Keratinocyte (primary cell): ENCODE measurements around the gene FBXL12. TPM values are rescaled to one million over a fixed set of nuclear protein-coding genes. Genes with fewer than 3 reads are reported as not detected.

Experiments
- DNase-seq: peaks from one replicate; pipeline ENCODE4 v3.0.0-alpha.2; 2011; ENCODE audit warnings: low read depth, missing footprints, low spot score
- FAIRE-seq: peaks from 2 replicates; lab custom pipeline; 2011; peaks lifted over from hg19 to GRCh38; lab: Jason Lieb, UNC
- H2AFZ ChIP-seq: 2 replicates; pipeline ENCODE4 v1.6.0; 2012; ENCODE audit warnings: low read length, control low read depth, inconsistent platforms; ENCODE audit not compliant: control insufficient read depth
- H3K27ac ChIP-seq: 2 replicates; pipeline ENCODE4 v1.5.1; 2011; ENCODE audit warnings: low read length; ENCODE audit not compliant: control insufficient read depth, insufficient read depth
- H3K27me3 ChIP-seq: 3 replicates; pipeline ENCODE4 v1.6.0; 2011; ENCODE audit warnings: low read length; ENCODE audit not compliant: control insufficient read depth, insufficient read depth; ENCODE audit errors: extremely low read depth
- H3K36me3 ChIP-seq, 2 experiments: 2 replicates in 1 of 2; 3 replicates in 1 of 2; pipeline ENCODE4 v1.5.1; 2011; ENCODE audit warnings: low read length in 2 of 2, mild to moderate bottlenecking in 1 of 2; ENCODE audit not compliant: control insufficient read depth in 2 of 2, insufficient read depth in 2 of 2; ENCODE audit errors: extremely low read depth in 1 of 2
- H3K4me1 ChIP-seq: 3 replicates; pipeline ENCODE4 v1.5.1; 2011; ENCODE audit warnings: low read length; ENCODE audit not compliant: control insufficient read depth, insufficient read depth; ENCODE audit errors: extremely low read depth
- H3K4me2 ChIP-seq: 3 replicates; pipeline ENCODE4 v1.6.0; 2011; ENCODE audit warnings: low read depth, low read length; ENCODE audit not compliant: control insufficient read depth, insufficient read depth; ENCODE audit errors: extremely low read depth
- H3K4me3 ChIP-seq, 3 experiments: fragments of 200-600 bp in 1 of 3; sonication (generic) in 1 of 3; 2 replicates in 2 of 3; 3 replicates in 1 of 3; pipeline ENCODE4 v1.5.1; 2011 to 2016; ENCODE audit warnings: low read length in 3 of 3, mild to moderate bottlenecking in 3 of 3, control low read depth in 2 of 3, inconsistent platforms in 1 of 3, low read depth in 1 of 3, mixed read lengths in 1 of 3, mixed run types in 1 of 3, moderate library complexity in 1 of 3; ENCODE audit not compliant: control insufficient read depth in 2 of 3, insufficient read depth in 2 of 3; ENCODE audit errors: extremely low read depth in 1 of 3
- H3K79me2 ChIP-seq: 2 replicates; pipeline ENCODE4 v1.6.0; 2012; ENCODE audit warnings: low read length; ENCODE audit not compliant: control insufficient read depth, insufficient read depth
- H3K9ac ChIP-seq: 3 replicates; pipeline ENCODE4 v1.6.0; 2011; ENCODE audit warnings: low read length; ENCODE audit not compliant: control insufficient read depth, insufficient read depth; ENCODE audit errors: extremely low read depth
- H3K9me1 ChIP-seq: 3 replicates; pipeline ENCODE4 v1.6.0; 2011; ENCODE audit warnings: low read length; ENCODE audit not compliant: control insufficient read depth, insufficient read depth; ENCODE audit errors: extremely low read depth
- H3K9me3 ChIP-seq: 2 replicates; pipeline ENCODE4 v1.5.1; 2012; ENCODE audit warnings: low read depth, low read length; ENCODE audit not compliant: control insufficient read depth
- H4K20me1 ChIP-seq: 3 replicates; pipeline ENCODE4 v1.6.0; 2011; ENCODE audit warnings: low read length; ENCODE audit not compliant: control insufficient read depth, insufficient read depth; ENCODE audit errors: extremely low read depth
- CTCF ChIP-seq, 3 experiments: IDR thresholded peaks in 1 of 3; conservative IDR thresholded peaks in 1 of 3; optimal IDR thresholded peaks in 1 of 3; 2 replicates in 2 of 3; 3 replicates in 1 of 3; pipeline versions ENCODE3 to v1.5.1; 2011; ENCODE audit warnings: low read length in 3 of 3, mild to moderate bottlenecking in 3 of 3, moderate library complexity in 2 of 3, control low read depth in 1 of 3, inconsistent platforms in 1 of 3; ENCODE audit not compliant: insufficient read depth in 2 of 3; ENCODE audit errors: extremely low read depth in 1 of 3
- EZH2 ChIP-seq: IDR thresholded peaks from one replicate; pipeline ENCODE4 v1.6.1; 2012; ENCODE audit warnings: inconsistent platforms, mild to moderate bottlenecking, low read length, moderate library complexity
- dilution Hi-C: fragments of 300-500 bp; cut with MboI; formaldehyde crosslinking; loops from one replicate; pipeline ENCODE4 v1.7.0; 2020; ENCODE audit warnings: low sequenced_read_pairs; ENCODE audit not compliant: extremely low pct_ligation_motif_present
- polyA plus RNA-seq, 5 experiments: library from polyadenylated mRNA; depleted of rRNA in 3 of 5; stranded (reverse) in 3 of 5; stranded (forward) in 1 of 5; unstranded in 1 of 5; fragments of >200 nt; gene quantifications; 1 replicate in 1 of 5; 2 replicates in 3 of 5; 3 replicates in 1 of 5; pipeline versions ENCODE4 v1.2.1 to v1.2.3, GENCODE V29; 2011 to 2012; ENCODE audit warnings: missing spikeins in 2 of 5, low read depth in 1 of 5, low replicate concordance in 1 of 5

Gene FBXL12
- polyA plus RNA-seq, 1 donor (not counting 4 experiments of a cell fraction or from before 2014, with no cell fraction given): 12.6 TPM

GRCh38 chr19:9835507-9835949, 16.6 kb upstream of the FBXL12 start:
- dilution Hi-C loops: no loop called here
- DNase-seq (no peak), FAIRE-seq (no peak)
- no peaks in the 10 kb centered on the region for H3K9me1 ChIP-seq
- no peak for TF ChIP-seq EZH2
- TF ChIP-seq CTCF (optimal IDR thresholded peaks at IDR 0.05 in 1 of 3, IDR thresholded peaks at IDR 0.05 in 1 of 3, conservative IDR thresholded peaks at IDR 0.05 in 1 of 3; ENCODE audit: extremely low read depth in 1 of 3, insufficient read depth in 2 of 3, low read length in 3 of 3): no peak
- H2AFZ ChIP-seq: peak overlapping the region; percentile 82
- H3K4me2 ChIP-seq: peak overlapping the region; percentile 99
- peaks cover 11 to 16% of the 10 kb centered on the region in 2 experiments for H3K36me3 ChIP-seq
- no peaks in the 10 kb centered on the region for H3K27me3 ChIP-seq
- H3K27ac ChIP-seq: peak overlapping the region; percentile 17
- no peaks in the 10 kb centered on the region for H3K9me3 ChIP-seq
- H3K79me2 ChIP-seq: peaks cover 19% of the 10 kb centered on the region
- H3K4me3 ChIP-seq: peak overlapping the region; percentile 88 to 94 (median 92)
- peak overlapping the region; percentile 77 for H3K9ac ChIP-seq
- no peaks in the 10 kb centered on the region for H4K20me1 ChIP-seq
- peaks cover 8% of the 10 kb centered on the region for H3K4me1 ChIP-seq

GRCh38 chr19:9834726-9835506, 16.0 kb upstream of the FBXL12 start, which contains the start of gene PIN1:
PIN1 (plus strand) TSS chr19:9835318; CDS start chr19:9835345, 27 bp downstream.
- H3K4me3 ChIP-seq: peak within 1 kb of the TSS; percentile 88 to 94 (median 92)
- TF ChIP-seq EZH2 (no peak), CTCF (optimal IDR thresholded peaks at IDR 0.05 in 1 of 3, IDR thresholded peaks at IDR 0.05 in 1 of 3, conservative IDR thresholded peaks at IDR 0.05 in 1 of 3; ENCODE audit: extremely low read depth in 1 of 3, insufficient read depth in 2 of 3, low read length in 3 of 3) (peak in 2 of 3 experiments; percentile 65 to 69)
- FAIRE-seq (no peak), DNase-seq (peak; percentile 82)
- H3K9me1 ChIP-seq: no peaks in the 10 kb centered on the region
- H4K20me1 ChIP-seq: no peaks in the 10 kb centered on the region
- peaks cover 13 to 17% of the 10 kb centered on the region in 2 experiments for H3K36me3 ChIP-seq
- peaks cover 23% of the 10 kb centered on the region for H3K79me2 ChIP-seq
- H3K9me3 ChIP-seq: no peaks in the 10 kb centered on the region
- H2AFZ ChIP-seq: peak within 1 kb of the TSS; percentile 93
- H3K27ac ChIP-seq: peak within 1 kb of the TSS; percentile 17
- peaks cover 8% of the 10 kb centered on the region for H3K4me1 ChIP-seq
- H3K4me2 ChIP-seq: peak within 1 kb of the TSS; percentile 99
- no peaks in the 10 kb centered on the region for H3K27me3 ChIP-seq
- dilution Hi-C loops: no loop called here
- peak within 1 kb of the TSS; percentile 77 for H3K9ac ChIP-seq
